Immature natural killer cell (primary cell): ENCODE measurements around the gene ATP2C1. TPM values are rescaled to one million over a fixed set of nuclear protein-coding genes. Genes with fewer than 3 reads are reported as not detected.
"Not testable (repeated sequence)": the region's sequence is repeated elsewhere in the genome, so short reads cannot be mapped to it uniquely, and the experiment has no call there.

Experiments
- DNase-seq, 3 donors: peaks; one replicate each; pipeline ENCODE4 v3.0.0; 2022; ENCODE audit warnings: mixed read lengths in 1 of 3
- H3K27ac Mint-ChIP-seq, 6 donors: one replicate each; pipeline ENCODE4 v1.8.0; 2020; ENCODE audit warnings: mixed read lengths in 6 of 6, mild to moderate bottlenecking in 5 of 6, inconsistent platforms in 4 of 6, moderate library complexity in 3 of 6
- H3K27me3 Mint-ChIP-seq, 3 donors: one replicate each; pipeline ENCODE4 v1.8.0; 2020 to 2021; ENCODE audit warnings: low read depth in 3 of 3, mild to moderate bottlenecking in 3 of 3, mixed read lengths in 3 of 3, moderate library complexity in 3 of 3, inconsistent platforms in 1 of 3
- H3K36me3 Mint-ChIP-seq, 3 donors: one replicate each; pipeline ENCODE4 v1.8.0; 2020; ENCODE audit warnings: mixed read lengths in 3 of 3, inconsistent platforms in 2 of 3, mild to moderate bottlenecking in 2 of 3
- H3K4me1 Mint-ChIP-seq, 2 donors: one replicate each; pipeline ENCODE4 v1.8.0; 2020; ENCODE audit warnings: inconsistent platforms in 2 of 2, mild to moderate bottlenecking in 2 of 2, mixed read lengths in 2 of 2, moderate library complexity in 1 of 2
- H3K4me3 Mint-ChIP-seq, 5 donors: one replicate each; pipeline ENCODE4 v1.8.0; 2020; ENCODE audit warnings: mild to moderate bottlenecking in 5 of 5, mixed read lengths in 5 of 5, inconsistent platforms in 3 of 5, moderate library complexity in 3 of 5
- H3K9me3 Mint-ChIP-seq, 6 donors: one replicate each; pipeline ENCODE4 v1.8.0; 2020; ENCODE audit warnings: mild to moderate bottlenecking in 6 of 6, mixed read lengths in 6 of 6, inconsistent platforms in 4 of 6, moderate library complexity in 3 of 6
- polyA plus RNA-seq, 3 donors: library from polyadenylated mRNA; unstranded; fragments of 300-500 nt; fragmentation: Illumina TruSeq; gene quantifications; one replicate each; pipeline ENCODE4 v1.2.3, GENCODE V29; 2021

Gene ATP2C1
- 10 to 100 TPM in 2 of 3 donors, 1 to 10 TPM in 1; 7.7 to 14.0 (median 13.8) TPM for polyA plus RNA-seq

GRCh38 chr3:130893376-130894129 is at the start of gene ATP2C1:
Gene ATP2C1 (plus strand): TSS chr3:130894084. CDS start chr3:130894770, 686 bp downstream.
- peaks cover 4 to 18% (median 5%) of the 10 kb centered on the region in 3 donors for H3K27me3 Mint-ChIP-seq
- peaks cover 29 to 48% of the 10 kb centered on the region in 2 donors for H3K4me1 Mint-ChIP-seq
- peak; percentile 94 to 95 (median 94) for DNase-seq
- peak within 1 kb of the TSS; percentile 96 to 98 (median 97) for H3K4me3 Mint-ChIP-seq
- peaks cover 0 to 8% (median 0%) of the 10 kb centered on the region in 3 donors for H3K36me3 Mint-ChIP-seq
- H3K27ac Mint-ChIP-seq: peak within 1 kb of the TSS; percentile 98 to 99 (median 99)
- no peaks in the 10 kb centered on the region for H3K9me3 Mint-ChIP-seq

- H3K4me1 Mint-ChIP-seq: no peaks in the 10 kb centered on the region
Measured at GRCh38 chr3:130844462-130844861, 49.4 kb upstream of the ATP2C1 start.

GRCh38 chr3:130846181-130846580 is 47.7 kb upstream of the ATP2C1 start:
- peaks cover 10 to 13% of the 10 kb centered on the region in 2 donors for H3K4me1 Mint-ChIP-seq
- H3K27ac Mint-ChIP-seq: no peak overlapping the region
- no peaks in the 10 kb centered on the region for H3K9me3 Mint-ChIP-seq
- H3K27me3 Mint-ChIP-seq: peaks cover 3 to 4% (median 4%) of the 10 kb centered on the region in 3 donors
- H3K4me3 Mint-ChIP-seq: no peak overlapping the region
- DNase-seq: no peak
- H3K36me3 Mint-ChIP-seq: no peaks in the 10 kb centered on the region

More at GRCh38 chr3:130844462-130844861, 49.4 kb upstream of the ATP2C1 start:
- Mint-ChIP-seq H3K27me3 (peaks cover 0 to 4% (median 3%) of the 10 kb centered on the region in 3 donors), H3K27ac (no peak overlapping the region), H3K36me3 (no peaks in the 10 kb centered on the region), H3K4me3 (no peak overlapping the region), H3K9me3 (no peaks in the 10 kb centered on the region)
- no peak for DNase-seq

- no peak overlapping the region for H3K27ac Mint-ChIP-seq
- no peak overlapping the region for H3K4me3 Mint-ChIP-seq
Measured at GRCh38 chr3:130849091-130849552, 44.8 kb upstream of the ATP2C1 start.

GRCh38 chr3:130850044-130850797 is 43.7 kb upstream of the ATP2C1 start:
- no peaks in the 10 kb centered on the region for H3K36me3 Mint-ChIP-seq
- H3K4me1 Mint-ChIP-seq: peaks cover 10 to 13% of the 10 kb centered on the region in 2 donors
- peak; percentile 6 to 12 (median 8) for DNase-seq
- no peak overlapping the region for H3K27ac Mint-ChIP-seq
- no peaks in the 10 kb centered on the region for H3K9me3 Mint-ChIP-seq
- H3K27me3 Mint-ChIP-seq: peaks cover 0 to 6% (median 4%) of the 10 kb centered on the region in 3 donors
- H3K4me3 Mint-ChIP-seq: peak overlapping the region in 2 of 5 donors; percentile 2 to 3

More at GRCh38 chr3:130849091-130849552, 44.8 kb upstream of the ATP2C1 start:
- Mint-ChIP-seq H3K27me3 (peaks cover 3 to 6% (median 4%) of the 10 kb centered on the region in 3 donors), H3K36me3 (no peaks in the 10 kb centered on the region), H3K9me3 (no peaks in the 10 kb centered on the region), H3K4me1 (peaks cover 10 to 13% of the 10 kb centered on the region in 2 donors)
- DNase-seq: no peak

GRCh38 chr3:130850843-130851242 is 43.0 kb upstream of the ATP2C1 start:
- no peak for DNase-seq
- Mint-ChIP-seq H3K9me3 (no peaks in the 10 kb centered on the region), H3K4me3 (no peak overlapping the region), H3K27ac (no peak overlapping the region), H3K27me3 (peaks cover 0 to 6% (median 4%) of the 10 kb centered on the region in 3 donors), H3K36me3 (no peaks in the 10 kb centered on the region), H3K4me1 (peaks cover 10 to 13% of the 10 kb centered on the region in 2 donors)

- Mint-ChIP-seq H3K9me3 (no peaks in the 10 kb centered on the region), H3K4me1 (peaks cover 10 to 13% of the 10 kb centered on the region in 2 donors), H3K36me3 (no peaks in the 10 kb centered on the region), H3K4me3 (no peak overlapping the region), H3K27me3 (peaks cover 0 to 6% (median 4%) of the 10 kb centered on the region in 3 donors), H3K27ac (no peak overlapping the region)
- DNase-seq: no peak
Measured at GRCh38 chr3:130851277-130851676, 42.6 kb upstream of the ATP2C1 start.

GRCh38 chr3:130853581-130853980 is 40.3 kb upstream of the ATP2C1 start:
- no peak overlapping the region for H3K27ac Mint-ChIP-seq
- no peak for DNase-seq
- H3K9me3 Mint-ChIP-seq: no peaks in the 10 kb centered on the region
- no peaks in the 10 kb centered on the region for H3K36me3 Mint-ChIP-seq
- peaks cover 10 to 13% of the 10 kb centered on the region in 2 donors for H3K4me1 Mint-ChIP-seq
- H3K4me3 Mint-ChIP-seq: no peak overlapping the region
- peaks cover 0 to 6% (median under 1%) of the 10 kb centered on the region in 3 donors for H3K27me3 Mint-ChIP-seq

- H3K27me3 Mint-ChIP-seq: peaks cover 0 to 6% (median 1%) of the 10 kb centered on the region in 3 donors
- no peak for DNase-seq
- no peaks in the 10 kb centered on the region for H3K36me3 Mint-ChIP-seq
- no peak overlapping the region for H3K4me3 Mint-ChIP-seq
- peaks cover 10 to 13% of the 10 kb centered on the region in 2 donors for H3K4me1 Mint-ChIP-seq
- H3K9me3 Mint-ChIP-seq: no peaks in the 10 kb centered on the region
- no peak overlapping the region for H3K27ac Mint-ChIP-seq
Measured at GRCh38 chr3:130854208-130854864, 39.5 kb upstream of the ATP2C1 start.

- Mint-ChIP-seq H3K4me1 (no peaks in the 10 kb centered on the region), H3K9me3 (no peaks in the 10 kb centered on the region), H3K27ac (no peak overlapping the region), H3K27me3 (peaks cover 0 to 2% (median 1%) of the 10 kb centered on the region in 3 donors), H3K36me3 (no peaks in the 10 kb centered on the region), H3K4me3 (no peak overlapping the region)
- DNase-seq: no peak
Measured at GRCh38 chr3:130857336-130858026, 36.4 kb upstream of the ATP2C1 start.

GRCh38 chr3:130862130-130862529 is 31.8 kb upstream of the ATP2C1 start:
- not testable (repeated sequence) for DNase-seq, H3K9me3 Mint-ChIP-seq, H3K27ac Mint-ChIP-seq, H3K27me3 Mint-ChIP-seq, H3K4me3 Mint-ChIP-seq, H3K4me1 Mint-ChIP-seq, H3K36me3 Mint-ChIP-seq

GRCh38 chr3:130865489-130865888 is 28.4 kb upstream of the ATP2C1 start:
- Mint-ChIP-seq H3K27me3 (peaks cover 0 to 1% (median 0%) of the 10 kb centered on the region in 3 donors), H3K9me3 (peaks cover 0 to 2% (median 0%) of the 10 kb centered on the region in 6 donors), H3K4me3 (no peak overlapping the region), H3K4me1 (no peaks in the 10 kb centered on the region), H3K36me3 (no peaks in the 10 kb centered on the region), H3K27ac (no peak overlapping the region)
- DNase-seq: no peak

GRCh38 chr3:130866327-130866726 is 27.6 kb upstream of the ATP2C1 start:
- Mint-ChIP-seq H3K27me3 (peaks cover 0 to 1% (median 0%) of the 10 kb centered on the region in 3 donors), H3K4me1 (no peaks in the 10 kb centered on the region), H3K36me3 (no peaks in the 10 kb centered on the region), H3K4me3 (no peak overlapping the region), H3K27ac (no peak overlapping the region), H3K9me3 (peaks cover 0 to 2% (median 0%) of the 10 kb centered on the region in 6 donors)
- DNase-seq: no peak
